Testis (tissue), 3 donors: ENCODE measurements around the gene NEDD9. TPM values are rescaled to one million over a fixed set of nuclear protein-coding genes. Genes with fewer than 3 reads are reported as not detected.

ENCODE experiments used
- DNase-seq: peaks from one replicate; pipeline ENCODE4 v3.0.0-alpha.2; 2019
- H3K27ac ChIP-seq, 2 donors: fragments of 200-600 bp; sonication (generic); one replicate each; pipeline ENCODE4 v1.5.1; 2019
- H3K27me3 ChIP-seq: fragments of 200-600 bp; sonication (generic); one replicate; pipeline ENCODE4 v1.5.1; 2019
- H3K36me3 ChIP-seq: fragments of 200-600 bp; sonication (generic); one replicate; pipeline ENCODE4 v1.5.1; 2017; ENCODE audit warnings: low read depth; ENCODE audit errors: missing control alignments
- H3K4me1 ChIP-seq: fragments of 200-600 bp; sonication (generic); one replicate; pipeline ENCODE4 v1.5.1; 2019
- H3K4me3 ChIP-seq, 2 donors: fragments of 200-600 bp; sonication (generic); one replicate each; pipeline ENCODE4 v1.5.1; 2017 to 2019
- H3K9me3 ChIP-seq: fragments of 200-600 bp; sonication (generic); one replicate; pipeline ENCODE4 v1.5.1; 2017
- CTCF ChIP-seq, 3 experiments: fragments of 450-650 bp in 2 of 3; fragments of 200-600 bp in 1 of 3; sonication (generic) in 1 of 3; IDR thresholded peaks; one replicate each; pipeline ENCODE4 v1.5.1; 2016 to 2019; ENCODE audit warnings: antibody characterized with exemption in 3 of 3, mild to moderate bottlenecking in 2 of 3, moderate library complexity in 1 of 3
- POLR2A ChIP-seq: fragments of 450-650 bp; IDR thresholded peaks from one replicate; pipeline ENCODE4 v1.6.1; 2017; ENCODE audit warnings: antibody characterized with exemption, mild to moderate bottlenecking, moderate library complexity
- WGBS, 2 donors: methylation state at CpG; one replicate each; pipeline ENCODE4 v1.1.5; 2018; 5-methylcytosine and 5-hydroxymethylcytosine counted together
- intact Hi-C: fragments of 100-400 bp; cut with DNase I; formaldehyde crosslinking; loops from one replicate; pipeline ENCODE4 v1.15.1; 2023; ENCODE audit warnings: low total_unique reads
- polyA plus RNA-seq: library from polyadenylated mRNA; stranded (reverse); fragments of 350-450 nt; fragmentation: Illumina TruSeq; extraction: RNeasy Lipid Tissue Mini Kit (QIAGEN cat#74804); gene quantifications from one replicate; pipeline ENCODE4 v1.2.3, GENCODE V29; 2014; ENCODE audit warnings: low read depth, low replicate concordance; ENCODE audit not compliant: insufficient read depth
- total RNA-seq, 2 donors: library from RNA; depleted of rRNA; stranded (reverse); fragments of >200 nt; gene quantifications; one replicate each; pipeline ENCODE4 v1.2.3, GENCODE V29; 2016

Gene NEDD9
- total and polyA plus RNA-seq, 3 donors from 2014 or later, result 21.0 to 67.0 (median 31.8) TPM

- Histone ChIP-seq H3K9me3 (no peaks in the 10 kb centered on the region), H3K27ac (peak overlapping the region in 1 of 2 donors; percentile 26), H3K4me1 (peaks cover 28% of the 10 kb centered on the region), H3K4me3 (no peak overlapping the region), H3K27me3 (no peaks in the 10 kb centered on the region), H3K36me3 (no peaks in the 10 kb centered on the region)
- intact Hi-C loops, result no loop called here
- no peak for DNase-seq
- 79 to 89% methylated on average over 6 of the region's 6 CpGs for WGBS, 2 donors
- no peak for TF ChIP-seq CTCF (IDR thresholded peaks at IDR 0.05)
- TF ChIP-seq POLR2A, result no peak
These were observed 45.7 kb upstream of the NEDD9 start for GRCh38 chr6:11278207-11278559.

- TF ChIP-seq CTCF (IDR thresholded peaks at IDR 0.05) (no peak), POLR2A (no peak)
- DNase-seq, result peak; percentile 34
- peak overlapping the region in 1 of 2 donors; percentile 26 for H3K27ac ChIP-seq
- no peaks in the 10 kb centered on the region for H3K27me3 ChIP-seq
- H3K36me3 ChIP-seq, result no peaks in the 10 kb centered on the region
- WGBS, 2 donors, result 63 to 68% methylated on average over 14 of the region's 14 CpGs
- peaks cover 28% of the 10 kb centered on the region for H3K4me1 ChIP-seq
- no peak overlapping the region for H3K4me3 ChIP-seq
- no peaks in the 10 kb centered on the region for H3K9me3 ChIP-seq
- intact Hi-C loops, result no loop called here
These were observed 45.1 kb upstream of the NEDD9 start for GRCh38 chr6:11277275-11278206.

GRCh38 chr6:11276911-11277274, 44.4 kb upstream of the NEDD9 start:
- intact Hi-C loops, result no loop called here
- no peaks in the 10 kb centered on the region for H3K36me3 ChIP-seq
- 88 to 97% methylated on average over 4 of the region's 4 CpGs for WGBS, 2 donors
- H3K4me3 ChIP-seq, result no peak overlapping the region
- no peak for DNase-seq
- H3K4me1 ChIP-seq, result peaks cover 28% of the 10 kb centered on the region
- TF ChIP-seq POLR2A (no peak), CTCF (IDR thresholded peaks at IDR 0.05) (no peak)
- no peaks in the 10 kb centered on the region for H3K27me3 ChIP-seq
- peak overlapping the region in 1 of 2 donors; percentile 3 for H3K27ac ChIP-seq
- no peaks in the 10 kb centered on the region for H3K9me3 ChIP-seq

GRCh38 chr6:11276228-11276627, 43.8 kb upstream of the NEDD9 start:
- intact Hi-C loops, result no loop called here
- 95 to 96% methylated on average over 8 of the region's 8 CpGs for WGBS, 2 donors
- no peaks in the 10 kb centered on the region for H3K9me3 ChIP-seq
- H3K4me3 ChIP-seq, result no peak overlapping the region
- TF ChIP-seq POLR2A, result no peak
- no peak for TF ChIP-seq CTCF (IDR thresholded peaks at IDR 0.05)
- no peak overlapping the region for H3K27ac ChIP-seq
- no peak for DNase-seq
- H3K27me3 ChIP-seq, result no peaks in the 10 kb centered on the region
- H3K4me1 ChIP-seq, result peaks cover 28% of the 10 kb centered on the region
- no peaks in the 10 kb centered on the region for H3K36me3 ChIP-seq

GRCh38 chr6:11275598-11275997, 43.1 kb upstream of the NEDD9 start:
- Histone ChIP-seq H3K36me3 (no peaks in the 10 kb centered on the region), H3K4me1 (peaks cover 33% of the 10 kb centered on the region), H3K27me3 (no peaks in the 10 kb centered on the region), H3K9me3 (no peaks in the 10 kb centered on the region), H3K4me3 (no peak overlapping the region), H3K27ac (no peak overlapping the region)
- WGBS, 2 donors, result 58 to 74% methylated on average over 4 of the region's 4 CpGs
- no peak for TF ChIP-seq POLR2A
- no peak for TF ChIP-seq CTCF (IDR thresholded peaks at IDR 0.05)
- DNase-seq, result no peak
- intact Hi-C loops, result no loop called here
